OCI-LY1 (cell line): ENCODE measurements around the gene SH3YL1.

Experiments
- H2AFZ ChIP-seq: fragments of 200-600 bp; sonication (generic), shearing (Covaris generic); 2 replicates; pipeline ENCODE4 v1.6.0; 2014; ENCODE audit warnings: antibody characterized with exemption, mild to moderate bottlenecking, low read length
- H3F3A ChIP-seq: fragments of 200-600 bp; sonication (generic), shearing (Covaris generic); 2 replicates; pipeline ENCODE4 v1.6.0; 2014; ENCODE audit warnings: mild to moderate bottlenecking, antibody characterized with exemption, low read length, moderate library complexity; ENCODE audit not compliant: insufficient read depth
- H3K27ac ChIP-seq: fragments of 200-600 bp; sonication (generic); 2 replicates; pipeline ENCODE4 v1.5.1; 2014; ENCODE audit warnings: low read length, mixed run types, mild to moderate bottlenecking, low read depth; ENCODE audit not compliant: poor library complexity, severe bottlenecking
- H3K27me3 ChIP-seq: fragments of 200-600 bp; sonication (generic); 2 replicates; pipeline ENCODE4 v1.6.0; 2014; ENCODE audit warnings: antibody characterized with exemption, mild to moderate bottlenecking, low read length, moderate library complexity; ENCODE audit not compliant: insufficient read depth
- H3K36me3 ChIP-seq: fragments of 200-600 bp; sonication (generic); 2 replicates; pipeline ENCODE4 v1.6.1; 2014; ENCODE audit warnings: mild to moderate bottlenecking, antibody characterized with exemption, low read length, moderate library complexity, mixed read lengths; ENCODE audit not compliant: insufficient read depth
- H3K4me1 ChIP-seq: fragments of 200-600 bp; sonication (generic); 2 replicates; pipeline ENCODE4 v1.5.1; 2014; ENCODE audit warnings: mild to moderate bottlenecking, low read length, moderate library complexity; ENCODE audit not compliant: insufficient read depth, severe bottlenecking
- H3K4me2 ChIP-seq: fragments of 200-600 bp; sonication (generic), shearing (Covaris generic); 2 replicates; pipeline ENCODE4 v1.6.1; 2014; ENCODE audit warnings: low read length
- H3K4me3 ChIP-seq: fragments of 200-600 bp; sonication (generic); 2 replicates; pipeline ENCODE4 v1.5.1; 2014; ENCODE audit warnings: low read length, low read depth, mild to moderate bottlenecking, mixed read lengths; ENCODE audit not compliant: poor library complexity, severe bottlenecking
- H3K79me2 ChIP-seq: fragments of 200-600 bp; shearing (Covaris generic); 2 replicates; pipeline ENCODE4 v1.6.1; 2016; ENCODE audit warnings: mixed run types, low read length, mixed read lengths; ENCODE audit not compliant: insufficient read depth
- H3K9ac ChIP-seq: fragments of 200-600 bp; sonication (generic), shearing (Covaris generic); 2 replicates; pipeline ENCODE4 v1.6.1; 2014; ENCODE audit warnings: mild to moderate bottlenecking, low read length, mixed read lengths
- H3K9me2 ChIP-seq: fragments of 200-600 bp; sonication (generic), shearing (Covaris generic); 2 replicates; pipeline ENCODE4 v1.6.1; 2014; ENCODE audit warnings: low read depth, mild to moderate bottlenecking, low read length, mixed read lengths
- H3K9me3 ChIP-seq: fragments of 200-600 bp; shearing (Covaris generic); 2 replicates; pipeline ENCODE4 v1.6.1; 2014; ENCODE audit warnings: low read length, mixed read lengths
- H4K20me1 ChIP-seq: fragments of 200-600 bp; sonication (generic), shearing (Covaris generic); 2 replicates; pipeline ENCODE4 v1.6.0; 2016; ENCODE audit warnings: mild to moderate bottlenecking, low read length; ENCODE audit not compliant: insufficient read depth
- CTCF ChIP-seq: fragments of 200-600 bp; sonication (generic), shearing (Covaris generic); IDR thresholded peaks from 2 replicates; pipeline ENCODE4 v1.5.1; 2017; ENCODE audit warnings: mild to moderate bottlenecking, antibody characterized with exemption, low read length, moderate library complexity, mixed read lengths
- EZH2 ChIP-seq: fragments of 200-600 bp; sonication (generic), shearing (Covaris generic); IDR thresholded peaks from 2 replicates; pipeline ENCODE4 v1.8.0; 2017; ENCODE audit warnings: borderline replicate concordance, mixed run types, mild to moderate bottlenecking, antibody characterized with exemption, low read length, moderate library complexity, mixed read lengths

SH3YL1 gene

GRCh38 chr2:185221-185620, 78.6 kb downstream of the SH3YL1 start:
- H3K27ac ChIP-seq, result no peak overlapping the region
- TF ChIP-seq EZH2 (no peak), CTCF (no peak)
- 0 out of 2 replicates have a peak, but pooled peaks cover 3% of the 10 kb centered on the region for H3F3A ChIP-seq
- H3K9me3 ChIP-seq, result peaks cover 9% of the 10 kb centered on the region; the same call in 1 of the 2 replicates
- H3K9ac ChIP-seq, result no peak overlapping the region
- H3K79me2 ChIP-seq, result no peaks in the 10 kb centered on the region
- no peak overlapping the region for H2AFZ ChIP-seq
- H4K20me1 ChIP-seq, result no peaks in the 10 kb centered on the region
- H3K9me2 ChIP-seq, result no peaks in the 10 kb centered on the region
- no peak overlapping the region for H3K4me3 ChIP-seq
- H3K4me1 ChIP-seq, result no peaks in the 10 kb centered on the region
- no peaks in the 10 kb centered on the region; the same call in 1 of the 2 replicates for H3K36me3 ChIP-seq
- no peaks in the 10 kb centered on the region for H3K27me3 ChIP-seq
- H3K4me2 ChIP-seq, result no peak overlapping the region

- peaks cover 9% of the 10 kb centered on the region; the same call in 1 of the 2 replicates for H3K9me3 ChIP-seq
- TF ChIP-seq EZH2 (no peak), CTCF (no peak)
- 0 out of 2 replicates have a peak, but pooled peaks cover 3% of the 10 kb centered on the region for H3F3A ChIP-seq
- H3K4me1 ChIP-seq, result no peaks in the 10 kb centered on the region
- H3K4me3 ChIP-seq, result no peak overlapping the region
- no peak overlapping the region for H2AFZ ChIP-seq
- H4K20me1 ChIP-seq, result no peaks in the 10 kb centered on the region
- no peak overlapping the region for H3K27ac ChIP-seq
- no peaks in the 10 kb centered on the region; the same call in 1 of the 2 replicates for H3K36me3 ChIP-seq
- H3K9me2 ChIP-seq, result no peaks in the 10 kb centered on the region
- H3K27me3 ChIP-seq, result no peaks in the 10 kb centered on the region
- H3K79me2 ChIP-seq, result no peaks in the 10 kb centered on the region
- H3K9ac ChIP-seq, result no peak overlapping the region
- H3K4me2 ChIP-seq, result no peak overlapping the region
Measured at GRCh38 chr2:184695-185094, 79.1 kb downstream of the SH3YL1 start.

GRCh38 chr2:182509-183122, 81.2 kb downstream of the SH3YL1 start:
- Histone ChIP-seq H3K79me2 (no peaks in the 10 kb centered on the region), H3K4me1 (no peaks in the 10 kb centered on the region), H2AFZ (no peak overlapping the region), H3K36me3 (no peaks in the 10 kb centered on the region), H3K4me3 (no peak overlapping the region), H3K9ac (no peak overlapping the region), H3K4me2 (no peak overlapping the region), H3K27ac (no peak overlapping the region), H3K27me3 (no peaks in the 10 kb centered on the region), H3F3A (no peaks in the 10 kb centered on the region), H3K9me2 (no peaks in the 10 kb centered on the region), H3K9me3 (peaks cover 6% of the 10 kb centered on the region; the same call in 1 of the 2 replicates), H4K20me1 (no peaks in the 10 kb centered on the region)
- TF ChIP-seq EZH2, result no peak
- TF ChIP-seq CTCF, result no peak
